ENCODE measurements around the gene FBXL13. TPM values are rescaled to one million over a fixed set of nuclear protein-coding genes. Genes with fewer than 3 reads are reported as not detected.

The FBXL13 gene
- total RNA-seq, 1 donor from 2014 or later = 4.0 TPM

DNA sequence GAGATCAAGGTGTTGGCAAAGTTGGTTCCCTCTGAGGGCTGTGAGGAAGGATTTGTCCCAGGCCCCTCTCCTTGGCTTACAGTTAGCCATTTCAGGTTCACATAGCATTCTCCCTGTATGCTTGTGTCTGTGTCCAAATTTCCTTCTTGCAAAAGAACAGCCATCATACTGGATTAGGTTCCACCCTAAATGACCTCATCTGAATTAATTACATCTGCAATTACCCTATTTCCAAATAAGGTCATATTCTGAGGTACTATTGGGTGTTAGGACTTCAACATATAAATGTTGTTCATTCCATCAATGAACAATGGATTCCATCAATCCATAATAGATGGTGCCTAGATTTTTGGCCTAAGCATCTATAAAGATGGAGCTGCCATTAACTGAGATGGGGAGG is 178.0 kb downstream of the FBXL13 start:
- no peak for DNase-seq (ENCODE audit: low spot score)

- no peak for DNase-seq (ENCODE audit: low spot score)
Observed at GRCh38 chr7:102895602-102896001, 179.0 kb downstream of the FBXL13 start.

DNA sequence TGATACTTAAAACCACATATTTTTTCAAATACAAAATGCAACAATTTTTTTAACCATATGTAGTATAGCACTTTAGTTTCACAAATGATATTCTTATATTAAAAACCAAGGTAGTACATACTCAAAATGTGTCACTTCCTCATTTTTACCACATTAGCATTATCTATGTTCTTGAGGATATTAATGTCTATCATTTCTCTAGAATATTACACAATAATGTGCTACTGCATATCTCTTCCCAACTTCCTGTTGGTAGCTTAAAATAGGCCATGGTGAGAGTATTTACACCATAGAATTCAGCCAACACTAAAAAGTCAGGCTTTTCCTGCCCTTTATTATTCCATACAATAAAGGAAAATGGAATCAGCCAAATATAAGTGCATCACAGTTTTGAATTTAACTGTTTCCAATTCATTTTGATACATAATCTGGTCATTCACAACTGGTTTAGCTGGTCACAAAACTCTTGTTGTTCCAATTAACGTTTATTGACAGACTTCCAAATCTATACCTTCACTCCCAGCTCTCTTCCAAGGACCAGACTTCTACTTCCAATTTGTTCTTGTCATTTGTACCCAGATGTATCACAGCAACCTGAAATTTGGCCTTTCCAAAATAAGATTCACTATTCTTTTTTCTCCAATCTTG is 181.8 kb downstream of the FBXL13 start:
- no peak for DNase-seq (ENCODE audit: low spot score)

GRCh38 chr7:102891693-102892261 is 182.8 kb downstream of the FBXL13 start:
- DNase-seq (ENCODE audit: low spot score) = peak; percentile 49

- DNase-seq (ENCODE audit: low spot score) = no peak
Observed at GRCh38 chr7:102890971-102891692, 183.5 kb downstream of the FBXL13 start.

DNA sequence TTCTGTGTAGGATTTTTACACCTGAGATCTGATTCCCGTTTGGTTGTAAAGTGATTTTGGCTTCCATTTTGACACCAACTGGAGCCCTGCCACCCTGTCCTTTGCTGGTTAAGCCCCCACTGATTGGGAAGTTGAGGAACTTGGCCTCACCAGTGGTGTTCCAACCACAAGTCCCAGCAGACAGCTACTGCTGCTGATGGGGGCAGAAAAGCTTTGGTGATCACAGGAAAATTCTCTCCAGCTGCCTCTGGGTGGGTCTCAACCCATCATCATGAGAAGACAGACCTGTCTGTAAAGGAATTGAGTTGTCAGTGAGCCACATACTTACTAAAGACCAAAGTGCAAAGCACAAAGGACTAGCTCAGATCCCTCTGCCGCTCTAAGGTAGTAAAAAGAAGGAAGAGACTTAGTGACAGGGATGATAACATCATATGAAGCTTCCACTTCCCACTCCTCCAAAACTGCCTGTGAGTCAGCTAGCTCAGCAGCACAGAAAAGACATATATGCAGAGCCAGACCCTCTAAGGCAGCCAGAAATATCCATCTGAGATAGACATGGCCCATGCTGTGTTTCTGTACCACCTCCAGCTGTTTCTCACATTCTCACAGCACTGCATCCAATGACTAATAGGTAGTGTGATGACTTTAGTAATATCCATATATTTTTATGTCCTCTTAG is 184.2 kb downstream of the FBXL13 start:
- DNase-seq (ENCODE audit: low spot score) = no peak

DNA sequence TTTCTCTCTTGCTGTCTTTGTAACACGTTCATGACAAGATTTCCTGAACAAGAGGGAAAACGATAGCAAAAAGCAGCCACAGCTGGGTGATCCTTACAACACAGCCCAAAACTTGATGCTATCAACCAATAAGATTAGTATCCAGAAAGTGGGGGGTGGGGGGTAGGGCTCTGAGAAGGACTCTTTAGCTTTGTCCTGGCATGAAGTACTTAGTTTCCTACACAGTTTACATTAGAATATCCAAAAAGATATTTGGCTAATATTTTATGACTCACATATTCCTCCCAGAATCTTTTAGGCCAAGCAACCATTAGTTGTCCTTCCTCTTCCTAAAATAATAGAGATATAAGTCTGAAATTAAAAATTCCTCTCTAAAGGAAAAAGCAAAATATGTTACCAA is 184.7 kb downstream of the FBXL13 start:
- DNase-seq (ENCODE audit: low spot score) = no peak

GRCh38 chr7:102888561-102889233 is 185.9 kb downstream of the FBXL13 start:
- DNase-seq (ENCODE audit: low spot score) = no peak

DNA sequence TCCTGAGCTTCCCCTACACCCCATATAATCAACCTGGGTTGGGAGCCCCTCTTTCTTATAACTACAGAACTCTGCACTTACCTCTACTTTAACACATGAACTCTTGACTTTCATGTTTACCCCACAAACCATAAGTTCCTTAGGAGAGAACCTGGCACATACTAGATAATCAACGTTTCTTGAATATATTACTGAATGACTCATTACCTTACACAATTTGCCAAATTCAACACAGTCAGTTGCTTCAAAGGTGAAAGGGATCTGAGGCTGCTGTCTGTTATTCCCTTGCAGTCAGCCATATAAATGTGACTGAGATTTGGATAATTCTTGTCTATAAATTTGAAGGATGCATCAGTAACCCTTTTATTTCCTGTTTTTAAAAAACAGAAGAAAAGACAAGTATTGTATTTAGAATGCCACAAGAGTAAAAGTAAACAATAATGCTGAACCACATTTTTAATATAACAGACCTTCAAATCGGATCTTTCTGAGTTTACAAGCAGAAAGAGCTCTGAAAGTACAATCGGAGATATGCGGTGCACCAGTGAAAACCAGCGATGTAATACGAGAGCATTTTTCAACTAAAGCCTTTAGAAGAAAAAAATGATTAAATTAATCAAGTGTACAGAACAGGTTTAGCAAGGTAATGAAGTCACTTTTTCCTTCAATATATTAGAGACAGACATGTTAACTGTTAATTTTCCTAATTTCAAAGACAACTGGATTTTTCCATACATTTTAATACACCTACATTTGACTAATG is 191.3 kb downstream of the FBXL13 start:
- DNase-seq (ENCODE audit: low spot score) = no peak

DNA sequence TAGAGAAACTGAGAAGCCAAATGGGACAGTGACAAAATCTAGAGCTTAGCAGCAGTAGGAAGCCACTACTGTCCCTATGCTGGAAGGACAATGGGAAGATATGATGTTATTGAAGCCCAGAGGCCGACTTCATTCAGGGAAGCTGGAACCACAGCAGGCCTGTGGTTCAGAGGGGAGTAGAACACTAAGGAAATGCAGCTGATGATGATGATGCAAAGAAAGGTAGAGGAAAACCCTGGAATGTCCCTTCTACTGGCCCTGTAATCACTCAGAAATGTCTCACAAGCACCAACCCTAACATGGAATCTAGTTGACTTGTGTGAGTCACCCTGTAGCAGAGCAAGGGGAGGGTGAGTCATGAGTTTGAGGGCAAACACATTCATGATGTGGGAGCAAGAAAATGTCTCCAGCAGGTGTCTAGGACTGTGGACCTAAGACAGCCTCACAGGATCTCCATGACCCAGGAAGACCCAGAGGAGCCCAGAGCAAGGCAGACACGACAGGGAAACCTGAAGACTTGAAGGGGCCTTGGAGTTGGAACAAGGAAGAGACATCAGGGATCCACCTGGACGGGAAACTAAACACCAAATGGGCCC is 198.8 kb downstream of the FBXL13 start:
- peak; percentile 54 for DNase-seq (ENCODE audit: low spot score)

GRCh38 chr7:102874966-102875365 is 199.6 kb downstream of the FBXL13 start:
- DNase-seq (ENCODE audit: low spot score) = no peak

- DNase-seq (ENCODE audit: low spot score) = no peak
Observed at GRCh38 chr7:102874166-102874829, 200.3 kb downstream of the FBXL13 start.

GRCh38 chr7:102873470-102874165 is 201.0 kb downstream of the FBXL13 start:
- no peak for DNase-seq (ENCODE audit: low spot score)

GRCh38 chr7:102872460-102872859 is 202.1 kb downstream of the FBXL13 start:
- DNase-seq (ENCODE audit: low spot score) = no peak

GRCh38 chr7:102869195-102869594 is 205.4 kb downstream of the FBXL13 start:
- no peak for DNase-seq (ENCODE audit: low spot score)

GRCh38 chr7:102866535-102867215 is 207.9 kb downstream of the FBXL13 start:
- DNase-seq (ENCODE audit: low spot score) = no peak

- no peak for DNase-seq (ENCODE audit: low spot score)
Observed at GRCh38 chr7:102864958-102865357, 209.6 kb downstream of the FBXL13 start.

DNA sequence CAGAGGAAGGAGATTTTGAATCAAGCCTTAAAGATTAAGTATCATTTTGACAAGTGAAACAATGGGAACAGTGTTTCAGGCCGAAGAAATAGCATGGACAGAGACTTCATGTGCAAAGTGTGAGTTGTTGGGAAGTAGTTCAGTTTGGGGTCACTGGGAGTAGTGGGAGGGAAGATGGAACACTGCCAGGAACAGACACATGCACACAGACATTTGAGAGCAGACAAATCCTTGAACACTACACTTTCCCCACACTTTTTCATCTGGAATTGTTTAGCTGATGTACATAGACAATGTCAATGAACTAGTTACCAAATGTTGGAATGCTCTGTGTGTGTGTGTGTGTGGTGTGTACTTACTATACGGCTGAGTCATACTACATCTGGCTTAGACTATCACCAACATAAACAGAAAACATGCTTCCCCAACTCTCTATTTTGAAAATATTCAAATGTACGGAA is 214.2 kb downstream of the FBXL13 start:
- no peak for DNase-seq (ENCODE audit: low spot score)

DNA sequence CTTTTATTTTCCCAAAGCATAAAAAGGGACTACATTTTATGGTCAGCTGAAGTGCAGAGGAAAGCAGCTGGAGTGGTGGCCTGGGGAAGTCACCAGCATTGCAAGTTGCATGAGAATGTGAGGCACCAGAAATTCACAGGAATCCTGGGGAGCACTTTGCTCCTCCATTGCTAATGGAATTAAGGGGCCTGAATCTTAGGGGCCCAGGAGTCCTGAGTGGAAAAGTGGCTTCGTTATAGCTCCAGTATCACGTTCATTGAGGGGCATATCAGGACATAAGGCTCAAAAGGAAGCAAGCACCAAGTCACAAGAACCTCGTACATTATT is 214.8 kb downstream of the FBXL13 start:
- DNase-seq (ENCODE audit: low spot score) = no peak

Data from ureter (tissue), 1 donor.